A673 (cell line): ENCODE data around the gene WNT5A. TPM values are rescaled to one million over a fixed set of nuclear protein-coding genes. Genes with fewer than 3 reads are reported as not detected.

Source experiments
- BruUV-seq: library from RNA; stranded (reverse); fragments of 400-500 nt; replicated peaks from 2 replicates; lab custom pipeline; 2021; lab: Mats Ljungman, UMichigan
- CTCF ChIA-PET: fragments of 300-600 bp; sonication (Branson Sonifier 250); formaldehyde crosslinking; loops from one replicate; lab custom pipeline; 2022; ENCODE audit warnings: antibody characterized with exemption; lab: Charles Lee
- POLR2A ChIA-PET: fragments of 300-600 bp; sonication (Branson Sonifier 250); formaldehyde crosslinking; loops from one replicate; lab custom pipeline; 2022; ENCODE audit warnings: antibody characterized with exemption; ENCODE audit not compliant: low non-redundant PET; lab: Charles Lee
- DNase-seq: peaks from one replicate; pipeline ENCODE4 v3.0.0-alpha.2; 2015; ENCODE audit warnings: low spot score
- H3K27ac ChIP-seq: fragments of 200-600 bp; sonication (generic); 2 replicates; pipeline ENCODE4 v1.5.1; 2016; ENCODE audit warnings: mixed run types, low read depth, mild to moderate bottlenecking, mixed read lengths, antibody characterized with exemption, low read length; ENCODE audit not compliant: poor library complexity, severe bottlenecking
- H3K27me3 ChIP-seq: fragments of 200-600 bp; sonication (generic); replicated peaks from 2 replicates; pipeline ENCODE4 v1.6.1; 2017; ENCODE audit warnings: mixed run types, low read depth, mild to moderate bottlenecking, mixed read lengths, antibody characterized with exemption, low read length; ENCODE audit not compliant: insufficient read depth, poor library complexity
- H3K36me3 ChIP-seq: fragments of 200-600 bp; sonication (generic); 2 replicates; pipeline ENCODE4 v1.6.1; 2016; ENCODE audit warnings: mixed run types, mild to moderate bottlenecking, mixed read lengths, antibody characterized with exemption, low read length; ENCODE audit not compliant: insufficient read depth, poor library complexity, severe bottlenecking
- H3K4me1 ChIP-seq: fragments of 200-600 bp; sonication (generic); 2 replicates; pipeline ENCODE4 v1.6.1; 2017; ENCODE audit warnings: mixed run types, mild to moderate bottlenecking, mixed read lengths, antibody characterized with exemption, low read length; ENCODE audit not compliant: insufficient read depth, poor library complexity, severe bottlenecking
- H3K4me3 ChIP-seq: fragments of 200-600 bp; sonication (generic); 2 replicates; pipeline ENCODE4 v1.5.1; 2016; ENCODE audit warnings: low read depth, mixed run types, mild to moderate bottlenecking, mixed read lengths, low read length; ENCODE audit not compliant: poor library complexity, severe bottlenecking
- H3K9me3 ChIP-seq: fragments of 200-600 bp; sonication (generic); 2 replicates; pipeline ENCODE4 v1.6.1; 2016; ENCODE audit warnings: mixed run types, low read depth, mild to moderate bottlenecking, mixed read lengths, antibody characterized with exemption, low read length; ENCODE audit not compliant: poor library complexity, severe bottlenecking
- EZH2 ChIP-seq: fragments of 200-600 bp; sonication (generic); IDR thresholded peaks from 2 replicates; pipeline ENCODE4 v1.6.1; 2017; ENCODE audit warnings: borderline replicate concordance, low read depth, mild to moderate bottlenecking, mixed read lengths, antibody characterized with exemption, low read length; ENCODE audit not compliant: poor library complexity, severe bottlenecking
- intact Hi-C: fragments of 100-400 bp; cut with micrococcal nuclease; formaldehyde crosslinking; loops from one replicate; pipeline ENCODE4 v1.10.0; 2022; ENCODE audit not compliant: unreplicated experiment
- total RNA-seq: library from RNA; stranded (reverse); gene quantifications from 2 replicates; pipeline ENCODE4 v1.2.3, GENCODE V29; 2021
- TF ChIP-seq, protein P1 (sequence below): fragments of 300-800, 200-600 bp; sonication (generic); conservative IDR thresholded peaks from 2 replicates; pipeline ENCODE4 v1.5.1; 2017; ENCODE audit warnings: low read depth, mild to moderate bottlenecking, antibody characterized with exemption, low read length, moderate library complexity, mixed read lengths

The WNT5A gene
- total RNA-seq, 1 experiment from 2014 or later, result 18.9 TPM

DNA sequence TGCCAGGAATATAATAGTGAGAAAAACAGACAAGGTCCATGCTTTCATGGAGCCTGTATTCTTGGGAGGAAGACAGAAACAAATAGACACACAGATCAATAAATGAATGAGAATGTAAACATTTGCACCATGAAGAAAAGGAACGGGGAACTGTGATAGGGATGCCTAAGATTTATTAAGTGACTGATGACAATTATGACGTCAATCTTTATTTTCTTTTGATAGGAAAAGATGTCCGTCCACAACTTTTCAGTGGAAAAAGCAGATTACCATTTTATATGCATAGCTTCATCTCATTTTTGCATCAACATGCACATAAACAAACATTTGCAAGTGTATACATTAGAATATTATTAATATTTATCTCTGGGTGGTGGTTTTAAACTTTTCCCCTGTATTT, 27.9 kb upstream of the WNT5A start:
- no peaks in the 10 kb centered on the region for H3K27me3 ChIP-seq
- H3K4me1 ChIP-seq, result peaks cover 15% of the 10 kb centered on the region
- BruUV-seq, result no TSS peak
- H3K9me3 ChIP-seq, result no peaks in the 10 kb centered on the region
- no peaks in the 10 kb centered on the region for H3K36me3 ChIP-seq
- TF ChIP-seq, protein P1, sequence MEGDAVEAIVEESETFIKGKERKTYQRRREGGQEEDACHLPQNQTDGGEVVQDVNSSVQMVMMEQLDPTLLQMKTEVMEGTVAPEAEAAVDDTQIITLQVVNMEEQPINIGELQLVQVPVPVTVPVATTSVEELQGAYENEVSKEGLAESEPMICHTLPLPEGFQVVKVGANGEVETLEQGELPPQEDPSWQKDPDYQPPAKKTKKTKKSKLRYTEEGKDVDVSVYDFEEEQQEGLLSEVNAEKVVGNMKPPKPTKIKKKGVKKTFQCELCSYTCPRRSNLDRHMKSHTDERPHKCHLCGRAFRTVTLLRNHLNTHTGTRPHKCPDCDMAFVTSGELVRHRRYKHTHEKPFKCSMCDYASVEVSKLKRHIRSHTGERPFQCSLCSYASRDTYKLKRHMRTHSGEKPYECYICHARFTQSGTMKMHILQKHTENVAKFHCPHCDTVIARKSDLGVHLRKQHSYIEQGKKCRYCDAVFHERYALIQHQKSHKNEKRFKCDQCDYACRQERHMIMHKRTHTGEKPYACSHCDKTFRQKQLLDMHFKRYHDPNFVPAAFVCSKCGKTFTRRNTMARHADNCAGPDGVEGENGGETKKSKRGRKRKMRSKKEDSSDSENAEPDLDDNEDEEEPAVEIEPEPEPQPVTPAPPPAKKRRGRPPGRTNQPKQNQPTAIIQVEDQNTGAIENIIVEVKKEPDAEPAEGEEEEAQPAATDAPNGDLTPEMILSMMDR, result no peak
- no peak for TF ChIP-seq EZH2
- no peak overlapping the region for H3K27ac ChIP-seq
- H3K4me3 ChIP-seq, result no peak overlapping the region
- DNase-seq, result no peak
- intact Hi-C loops, result no loop called here
- ChIA-PET CTCF (no interaction called here), POLR2A (no interaction called here)

DNA sequence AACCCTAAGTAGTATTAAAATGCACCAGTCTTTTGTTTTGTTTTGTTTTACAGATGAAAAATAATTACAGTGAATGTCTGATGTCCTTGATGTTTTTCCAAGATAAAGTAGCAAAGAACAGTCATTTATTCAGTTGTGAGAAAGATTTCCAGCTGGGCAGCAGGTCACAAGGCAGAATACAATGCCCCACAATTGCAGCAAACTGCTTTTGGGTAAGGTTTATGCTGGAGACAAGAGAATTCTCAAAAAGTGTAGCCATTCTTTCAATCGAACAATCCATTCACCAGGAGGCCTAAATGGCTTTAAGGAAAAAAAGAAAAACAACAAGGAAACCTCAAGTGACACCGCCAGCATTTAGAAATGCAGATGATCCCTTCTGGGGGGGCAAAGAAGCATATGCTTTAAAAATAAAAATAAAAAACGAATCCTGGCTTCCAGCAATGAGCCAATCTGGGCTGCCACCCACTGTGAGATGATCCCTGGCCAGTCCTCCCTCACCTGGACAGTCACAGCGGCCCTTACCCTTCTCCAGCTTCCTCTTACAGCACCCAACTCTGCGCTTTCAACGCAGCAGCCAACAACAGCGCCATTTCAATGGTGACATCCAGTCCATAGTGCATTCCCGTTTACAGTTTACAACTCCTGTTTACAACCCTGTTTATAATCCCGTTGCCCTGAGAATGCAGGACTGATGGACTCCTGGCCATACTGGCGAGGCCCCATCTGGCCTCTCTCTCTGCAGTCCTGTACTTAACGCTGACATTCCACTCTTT, 25.7 kb upstream of the WNT5A start:
- no TSS peak for BruUV-seq
- Histone ChIP-seq H3K4me3 (no peak overlapping the region), H3K27me3 (no peaks in the 10 kb centered on the region), H3K4me1 (peaks cover 12% of the 10 kb centered on the region), H3K27ac (no peak overlapping the region), H3K9me3 (no peaks in the 10 kb centered on the region), H3K36me3 (no peaks in the 10 kb centered on the region)
- CTCF ChIA-PET, result no interaction called here
- POLR2A ChIA-PET, result no interaction called here
- TF ChIP-seq, protein P1, result no peak
- TF ChIP-seq EZH2, result no peak
- intact Hi-C loops, result no loop called here
- no peak for DNase-seq

DNA sequence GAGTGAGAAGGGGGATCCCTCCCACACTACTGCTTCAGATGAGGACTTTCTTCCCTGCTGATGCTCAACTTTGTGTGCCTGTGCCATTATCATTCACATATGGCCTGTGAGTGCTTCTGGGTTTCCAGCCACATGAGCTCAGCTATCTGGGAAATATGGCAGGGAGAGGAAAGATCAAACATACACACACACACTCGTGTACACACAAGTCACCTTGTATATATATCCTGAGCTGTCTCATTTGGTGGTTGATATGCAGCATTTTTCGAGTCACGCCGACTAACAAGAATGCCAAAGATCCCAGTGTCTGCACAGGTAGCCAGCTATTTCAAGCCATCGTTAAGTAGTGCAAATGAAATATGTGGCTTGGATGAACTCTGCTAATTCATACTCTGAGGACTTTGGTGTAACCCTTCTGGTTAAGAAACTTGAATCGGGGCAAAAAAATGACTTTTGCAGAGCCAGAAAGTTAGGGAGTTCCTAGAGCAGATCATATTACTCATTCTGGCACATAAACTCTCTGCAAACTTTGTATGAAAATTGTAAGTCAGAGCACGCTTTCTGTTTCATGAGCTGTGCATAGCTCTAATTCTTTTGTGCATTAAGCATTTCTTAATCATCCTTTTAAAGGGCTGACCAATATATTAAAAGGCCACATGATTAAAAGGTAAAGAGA, 24.9 kb upstream of the WNT5A start:
- Histone ChIP-seq H3K36me3 (no peaks in the 10 kb centered on the region), H3K9me3 (no peaks in the 10 kb centered on the region), H3K4me1 (peaks cover 12% of the 10 kb centered on the region), H3K4me3 (no peak overlapping the region), H3K27me3 (no peaks in the 10 kb centered on the region), H3K27ac (no peak overlapping the region)
- ChIA-PET POLR2A (no interaction called here), CTCF (no interaction called here)
- no peak for DNase-seq
- TF ChIP-seq, protein P1, result no peak
- TF ChIP-seq EZH2, result no peak
- intact Hi-C loops, result no loop called here
- BruUV-seq, result no TSS peak
